SK-N-SH treated with all-trans-retinoic acid at 6 μM for 48 hours (cell line): ENCODE results near the gene IRX2.

Experiments
- ATAC-seq: fragments of 200-7000 bp; cut with Tn5 transposase; 3 replicates; pipeline ENCODE4 v1.9.1; 2020; ENCODE audit warnings: mild to moderate bottlenecking, moderate library complexity
- ARNTL ChIP-seq: fragments of 450-650 bp; formaldehyde crosslinking; IDR thresholded peaks from 2 replicates; pipeline ENCODE4 v1.5.0; 2020; ENCODE audit warnings: low read depth, mild to moderate bottlenecking, moderate library complexity, borderline replicate concordance
- BACH2 ChIP-seq: fragments of 250-450 bp; sonication (Bioruptor Pico); IDR thresholded peaks from 2 replicates; pipeline ENCODE4 v1.9.0; 2021; ENCODE audit warnings: mild to moderate bottlenecking, borderline replicate concordance
- CREB5 ChIP-seq: fragments of 250-450 bp; sonication (Bioruptor Pico); IDR thresholded peaks from 2 replicates; pipeline ENCODE4 v1.5.1; 2020; ENCODE audit warnings: low read depth, mild to moderate bottlenecking, moderate library complexity
- CSDC2 ChIP-seq: fragments of 250-450 bp; sonication (Bioruptor Pico); IDR thresholded peaks from 2 replicates; pipeline ENCODE4 v1.5.0; 2020; ENCODE audit warnings: mild to moderate bottlenecking, moderate library complexity
- CSRNP3 ChIP-seq: fragments of 250-450 bp; sonication (Bioruptor Pico); IDR thresholded peaks from 2 replicates; pipeline ENCODE4 v1.5.1; 2021; ENCODE audit warnings: mild to moderate bottlenecking, moderate library complexity
- ESRRG ChIP-seq: fragments of 250-450 bp; sonication (Bioruptor Pico); IDR thresholded peaks from 2 replicates; pipeline ENCODE4 v1.6.1; 2021; ENCODE audit warnings: mild to moderate bottlenecking
- GLIS3 ChIP-seq: fragments of 250-450 bp; sonication (Bioruptor Pico); IDR thresholded peaks from 2 replicates; pipeline ENCODE4 v1.5.0; 2020; ENCODE audit warnings: mild to moderate bottlenecking, moderate library complexity
- ISL1 ChIP-seq: fragments of 250-450 bp; sonication (Bioruptor Pico); IDR thresholded peaks from 2 replicates; pipeline ENCODE4 v2.1.2; 2022; ENCODE audit warnings: mild to moderate bottlenecking, moderate library complexity
- OSR1 ChIP-seq: fragments of 250-450 bp; sonication (Bioruptor Pico); IDR thresholded peaks from 2 replicates; pipeline ENCODE4 v1.8.0; 2022; ENCODE audit warnings: moderate library complexity, mild to moderate bottlenecking, inconsistent platforms
- POU6F1 ChIP-seq: fragments of 250-450 bp; sonication (Bioruptor Pico); IDR thresholded peaks from 2 replicates; pipeline ENCODE4 v1.8.0; 2021; ENCODE audit warnings: low read depth, mild to moderate bottlenecking, moderate library complexity, borderline replicate concordance
- PPARA ChIP-seq: fragments of 250-450 bp; sonication (Bioruptor Pico); IDR thresholded peaks from 2 replicates; pipeline ENCODE4 v1.5.0; 2020; ENCODE audit warnings: mild to moderate bottlenecking, borderline replicate concordance
- RARB ChIP-seq: fragments of 250-450 bp; sonication (Bioruptor Pico); IDR thresholded peaks from 2 replicates; pipeline ENCODE4 v1.8.0; 2021; ENCODE audit warnings: mild to moderate bottlenecking, moderate library complexity
- SNAI2 ChIP-seq: fragments of 250-450 bp; sonication (Bioruptor Pico); IDR thresholded peaks from 2 replicates; pipeline ENCODE4 v1.5.0; 2020; ENCODE audit warnings: mild to moderate bottlenecking, moderate library complexity
- TOX ChIP-seq: fragments of 250-450 bp; sonication (Bioruptor Pico); IDR thresholded peaks from 2 replicates; pipeline ENCODE4 v1.8.0; 2021; ENCODE audit warnings: mild to moderate bottlenecking, moderate library complexity, borderline replicate concordance
- TSHZ2 ChIP-seq: fragments of 250-450 bp; sonication (Bioruptor Pico); IDR thresholded peaks from 2 replicates; pipeline ENCODE4 v1.5.0; 2020; ENCODE audit warnings: mild to moderate bottlenecking, moderate library complexity
- ZC3H10 ChIP-seq: fragments of 250-450 bp; sonication (Bioruptor Pico); IDR thresholded peaks from 2 replicates; pipeline ENCODE4 v1.5.1; 2021; ENCODE audit warnings: mild to moderate bottlenecking, moderate library complexity
- ZFP3 ChIP-seq: fragments of 250-450 bp; sonication (Bioruptor Pico); IDR thresholded peaks from 2 replicates; pipeline ENCODE4 v1.5.0; 2020; ENCODE audit warnings: mild to moderate bottlenecking, moderate library complexity
- ZFP30 ChIP-seq: fragments of 450-650 bp; formaldehyde crosslinking; IDR thresholded peaks from 2 replicates; pipeline ENCODE4 v1.5.0; 2022; ENCODE audit warnings: mild to moderate bottlenecking, moderate library complexity
- ZNF565 ChIP-seq: fragments of 450-650 bp; formaldehyde crosslinking; conservative IDR thresholded peaks from 2 replicates; pipeline ENCODE4 v1.5.0; 2020; ENCODE audit warnings: low read depth, mild to moderate bottlenecking, moderate library complexity
- ZNF70 ChIP-seq: fragments of 450-650 bp; formaldehyde crosslinking; IDR thresholded peaks from 2 replicates; pipeline ENCODE4 v1.5.0; 2020; ENCODE audit warnings: mild to moderate bottlenecking, moderate library complexity
- ZNF8 ChIP-seq: fragments of 450-650 bp; formaldehyde crosslinking; IDR thresholded peaks from 2 replicates; pipeline ENCODE4 v1.5.0; 2020; ENCODE audit warnings: mild to moderate bottlenecking, moderate library complexity

Gene IRX2

GRCh38 chr5:2735996-2736395 lies 15.5 kb downstream of the IRX2 start:
- TF ChIP-seq POU6F1 = no peak
- TF ChIP-seq ARNTL = no peak
- TF ChIP-seq ZFP3 = no peak
- TF ChIP-seq TSHZ2 (CRISPR knock-in tag) = no peak
- no peak for TF ChIP-seq RARB
- no peak for TF ChIP-seq BACH2
- no peak for TF ChIP-seq ZNF8 (CRISPR knock-in tag)
- TF ChIP-seq ZNF70 (CRISPR knock-in tag) = no peak
- TF ChIP-seq TOX (CRISPR knock-in tag) = no peak
- TF ChIP-seq PPARA (CRISPR knock-in tag) = no peak
- no peak for TF ChIP-seq ISL1
- TF ChIP-seq ZC3H10 (CRISPR knock-in tag) = no peak
- TF ChIP-seq CSDC2 = no peak
- TF ChIP-seq CREB5 (CRISPR knock-in tag) = no peak
- no peak for TF ChIP-seq GLIS3
- no peak for TF ChIP-seq OSR1
- TF ChIP-seq SNAI2 (CRISPR knock-in tag) = no peak
- TF ChIP-seq ESRRG (CRISPR knock-in tag) = no peak
- ATAC-seq = no peak

- no peak for ATAC-seq
- TF ChIP-seq ESRRG (CRISPR knock-in tag) (no peak), OSR1 (no peak), ZFP30 (no peak), CSRNP3 (CRISPR knock-in tag) (no peak), ZNF8 (CRISPR knock-in tag) (no peak), TSHZ2 (CRISPR knock-in tag) (no peak), BACH2 (no peak)
Observed at GRCh38 chr5:2732850-2733249, 18.6 kb downstream of the IRX2 start.

GRCh38 chr5:2732004-2732403 lies 19.5 kb downstream of the IRX2 start:
- no peak for ATAC-seq
- TF ChIP-seq SNAI2 (CRISPR knock-in tag) = no peak
- TF ChIP-seq CSDC2 = no peak
- TF ChIP-seq ZNF565 (CRISPR knock-in tag) = no peak
- no peak for TF ChIP-seq GLIS3
- no peak for TF ChIP-seq ISL1
- TF ChIP-seq TOX (CRISPR knock-in tag) = no peak
- TF ChIP-seq CREB5 (CRISPR knock-in tag) = no peak
- TF ChIP-seq ZNF8 (CRISPR knock-in tag) = no peak
- no peak for TF ChIP-seq ARNTL
- no peak for TF ChIP-seq BACH2
- TF ChIP-seq, all 23 proteins: peak for 0
